GM23338 (cell line): ENCODE measurements around the gene PHC2. TPM values are rescaled to one million over a fixed set of nuclear protein-coding genes. Genes with fewer than 3 reads are reported as not detected.

Source experiments
- ATAC-seq: fragments of 200-7000 bp; cut with Tn5 transposase; 3 replicates; pipeline ENCODE4 v1.9.1; 2020
- DNase-seq: peaks from one replicate; pipeline ENCODE4 v3.0.0-alpha.2; 2015; ENCODE audit warnings: low spot score
- H2AFZ ChIP-seq: fragments of 200-600 bp; sonication (generic); 2 replicates; pipeline ENCODE4 v1.8.0; 2016; ENCODE audit warnings: antibody characterized with exemption, mild to moderate bottlenecking, moderate library complexity
- H3F3A ChIP-seq: fragments of 200-600 bp; sonication (generic); replicated peaks from 2 replicates; pipeline ENCODE4 v1.8.0; 2017; ENCODE audit warnings: antibody characterized with exemption, mixed run types, low read depth
- H3K27ac ChIP-seq: fragments of 200-600 bp; sonication (generic); 2 replicates; pipeline ENCODE4 v1.6.1; 2016; ENCODE audit warnings: low read depth
- H3K27me3 ChIP-seq: fragments of 200-600 bp; sonication (generic); 2 replicates; pipeline ENCODE4 v1.8.0; 2016; ENCODE audit warnings: mild to moderate bottlenecking, mixed run types, moderate library complexity; ENCODE audit not compliant: insufficient read depth
- H3K36me3 ChIP-seq: fragments of 200-600 bp; sonication (generic); 2 replicates; pipeline ENCODE4 v1.8.0; 2016; ENCODE audit warnings: mild to moderate bottlenecking; ENCODE audit not compliant: insufficient read depth
- H3K4me1 ChIP-seq: fragments of 200-600 bp; sonication (generic); 2 replicates; pipeline ENCODE4 v1.8.0; 2016; ENCODE audit warnings: mild to moderate bottlenecking, moderate library complexity; ENCODE audit not compliant: insufficient read depth
- H3K4me2 ChIP-seq: fragments of 200-600 bp; sonication (generic); 2 replicates; pipeline ENCODE4 v1.7.1; 2017; ENCODE audit warnings: mixed run types
- H3K4me3 ChIP-seq: fragments of 200-600 bp; sonication (generic); 2 replicates; pipeline ENCODE4 v1.6.1; 2016; ENCODE audit warnings: mixed run types
- H3K79me2 ChIP-seq: fragments of 200-600 bp; sonication (generic); replicated peaks from 2 replicates; pipeline ENCODE4 v1.8.0; 2017; ENCODE audit warnings: mild to moderate bottlenecking; ENCODE audit not compliant: insufficient read depth
- H3K9me2 ChIP-seq: fragments of 200-600 bp; sonication (generic); 2 replicates; pipeline ENCODE4 v1.8.0; 2017; ENCODE audit not compliant: insufficient read depth
- H4K20me1 ChIP-seq: fragments of 200-600 bp; sonication (generic); replicated peaks from 2 replicates; pipeline ENCODE4 v1.8.0; 2017; ENCODE audit warnings: mild to moderate bottlenecking; ENCODE audit not compliant: insufficient read depth
- H3K27ac Mint-ChIP-seq: 2 replicates; pipeline ENCODE4 v1.8.0; 2020; ENCODE audit warnings: inconsistent platforms, mild to moderate bottlenecking, moderate library complexity, mixed read lengths
- H3K27me3 Mint-ChIP-seq: 3 replicates; pipeline ENCODE4 v1.8.0; 2022; ENCODE audit warnings: low read depth, mild to moderate bottlenecking, moderate library complexity, mixed read lengths, inconsistent platforms; ENCODE audit not compliant: insufficient read depth, poor library complexity
- H3K36me3 Mint-ChIP-seq: 3 replicates; pipeline ENCODE4 v1.8.0; 2021; ENCODE audit warnings: low read depth, mild to moderate bottlenecking, inconsistent platforms, moderate library complexity, mixed read lengths
- H3K4me1 Mint-ChIP-seq: 3 replicates; pipeline ENCODE4 v1.8.0; 2020; ENCODE audit warnings: mild to moderate bottlenecking, inconsistent platforms, mixed read lengths
- H3K4me3 Mint-ChIP-seq: 3 replicates; pipeline ENCODE4 v1.8.0; 2021; ENCODE audit warnings: moderate library complexity, mild to moderate bottlenecking, inconsistent platforms, mixed read lengths
- H3K9me3 Mint-ChIP-seq: 3 replicates; pipeline ENCODE4 v1.8.0; 2020; ENCODE audit warnings: moderate library complexity, mild to moderate bottlenecking, inconsistent platforms, mixed read lengths
- CREB1 ChIP-seq: fragments of 250-450 bp; sonication (Bioruptor Pico); IDR thresholded peaks from 2 replicates; pipeline ENCODE4 v1.5.0; 2020; ENCODE audit warnings: low read depth, mild to moderate bottlenecking, moderate library complexity
- EZH2 ChIP-seq: fragments of 200-600 bp; sonication (generic); IDR thresholded peaks from one replicate; pipeline ENCODE4 v1.8.0; 2017; ENCODE audit warnings: antibody characterized with exemption, mild to moderate bottlenecking, low read depth; ENCODE audit not compliant: unreplicated experiment
- EZH2phosphoT487 ChIP-seq: fragments of 200-600 bp; sonication (generic); IDR thresholded peaks from one replicate; pipeline ENCODE4 v1.8.1; 2018; ENCODE audit warnings: antibody characterized with exemption; ENCODE audit not compliant: unreplicated experiment
- JUNB ChIP-seq: IDR thresholded peaks from one replicate; pipeline ENCODE4 v1.6.1; 2016; ENCODE audit warnings: antibody characterized with exemption; ENCODE audit not compliant: unreplicated experiment
- NANOG ChIP-seq: IDR thresholded peaks from 2 replicates; pipeline ENCODE4 v1.6.1; 2016; ENCODE audit warnings: antibody characterized with exemption, borderline replicate concordance
- POLR2AphosphoS5 ChIP-seq: IDR thresholded peaks from 2 replicates; pipeline ENCODE4 v1.6.1; 2016; ENCODE audit warnings: antibody characterized with exemption, low read depth
- STAT1 ChIP-seq: IDR thresholded peaks from one replicate; pipeline ENCODE4 v1.6.1; 2016; ENCODE audit warnings: antibody characterized with exemption; ENCODE audit not compliant: unreplicated experiment
- ZNF114 ChIP-seq: fragments of 250-450 bp; sonication (Bioruptor Pico); IDR thresholded peaks from 2 replicates; pipeline ENCODE4 v1.5.0; 2020; ENCODE audit warnings: mild to moderate bottlenecking, moderate library complexity
- ZNF331 ChIP-seq: fragments of 250-450 bp; sonication (Bioruptor Pico); IDR thresholded peaks from 2 replicates; pipeline ENCODE4 v1.5.0; 2020; ENCODE audit warnings: low read depth, mild to moderate bottlenecking, moderate library complexity
- polyA plus RNA-seq: library from polyadenylated mRNA; unstranded; fragments of >200 nt; fragmentation: Nextera tagmentation; extraction: Ambion mirVana; gene quantifications from 2 replicates; pipeline ENCODE4 v1.2.1, GENCODE V29; 2016
- total RNA-seq: library from RNA; depleted of rRNA; stranded (reverse); fragments of >200 nt; shearing (Covaris generic); gene quantifications from 2 replicates; pipeline ENCODE4 v1.2.3, GENCODE V29; 2014
- TF ChIP-seq, protein P1 (sequence below), 2 experiments: fragments of 200-600 bp in 1 of 2; sonication (generic) in 1 of 2; conservative IDR thresholded peaks; 2 replicates each; pipeline versions ENCODE4 v1.5.1 to v1.6.1; 2016 to 2017; ENCODE audit warnings: antibody characterized with exemption in 2 of 2, low read depth in 2 of 2, mild to moderate bottlenecking in 2 of 2, moderate library complexity in 1 of 2
- TF ChIP-seq, protein P2 (sequence below): IDR thresholded peaks from one replicate; pipeline ENCODE4 v1.6.1; 2018; ENCODE audit warnings: antibody characterized with exemption; ENCODE audit not compliant: unreplicated experiment
- TF ChIP-seq, protein P3 (sequence below): IDR thresholded peaks from 2 replicates; pipeline ENCODE4 v1.6.1; 2016; ENCODE audit warnings: antibody characterized with exemption

PHC2 gene
- total and polyA plus RNA-seq, 2 experiments from 2014 or later = 1.7 to 7.3 TPM

DNA sequence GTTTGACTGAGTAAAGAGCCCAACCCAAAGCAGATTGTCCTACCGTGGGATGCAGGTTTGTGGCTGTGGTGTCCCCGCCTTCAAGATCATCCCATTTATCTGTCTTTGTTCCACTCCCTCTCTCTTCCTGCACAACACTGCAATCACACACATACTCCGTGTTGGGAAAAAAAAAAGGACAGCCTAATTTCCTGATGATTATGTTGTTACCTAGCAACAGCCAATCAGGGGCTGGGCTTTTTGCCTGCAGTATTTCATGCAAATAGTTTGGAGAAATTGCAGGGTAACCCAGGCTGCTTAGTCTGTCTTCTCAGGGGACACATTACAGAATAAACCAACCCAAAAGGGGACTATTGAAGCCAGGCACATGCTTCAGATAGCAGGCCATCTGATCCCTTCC is 38.3 kb downstream of the PHC2 start:
- Histone ChIP-seq H3K4me2 (no peak overlapping the region), H3K27ac (no peak overlapping the region), H4K20me1 (no peaks in the 10 kb centered on the region; the same call in 1 of the 2 replicates), H3K9me2 (no peaks in the 10 kb centered on the region; the same call in 1 of the 2 replicates), H3K27me3 (no peaks in the 10 kb centered on the region), H2AFZ (no peak overlapping the region), H3K4me3 (no peak overlapping the region), H3K79me2 (no peaks in the 10 kb centered on the region), H3K36me3 (no peaks in the 10 kb centered on the region), H3K4me1 (peaks cover 3% of the 10 kb centered on the region; the same call in 1 of the 2 replicates), H3F3A (no peaks in the 10 kb centered on the region)
- DNase-seq (peak; percentile 52), ATAC-seq (peak; percentile 22; the same call in 2 of the 3 replicates)
- Mint-ChIP-seq H3K36me3 (no peaks in the 10 kb centered on the region), H3K4me1 (peaks cover 24% of the 10 kb centered on the region; the same call in 2 of the 3 replicates), H3K27me3 (peaks cover 1% of the 10 kb centered on the region), H3K27ac (no peak overlapping the region), H3K9me3 (no peaks in the 10 kb centered on the region; the same call in 1 of the 3 replicates), H3K4me3 (no peak overlapping the region)
- no peak for TF ChIP-seq POLR2AphosphoS5
- TF ChIP-seq, protein P1, sequence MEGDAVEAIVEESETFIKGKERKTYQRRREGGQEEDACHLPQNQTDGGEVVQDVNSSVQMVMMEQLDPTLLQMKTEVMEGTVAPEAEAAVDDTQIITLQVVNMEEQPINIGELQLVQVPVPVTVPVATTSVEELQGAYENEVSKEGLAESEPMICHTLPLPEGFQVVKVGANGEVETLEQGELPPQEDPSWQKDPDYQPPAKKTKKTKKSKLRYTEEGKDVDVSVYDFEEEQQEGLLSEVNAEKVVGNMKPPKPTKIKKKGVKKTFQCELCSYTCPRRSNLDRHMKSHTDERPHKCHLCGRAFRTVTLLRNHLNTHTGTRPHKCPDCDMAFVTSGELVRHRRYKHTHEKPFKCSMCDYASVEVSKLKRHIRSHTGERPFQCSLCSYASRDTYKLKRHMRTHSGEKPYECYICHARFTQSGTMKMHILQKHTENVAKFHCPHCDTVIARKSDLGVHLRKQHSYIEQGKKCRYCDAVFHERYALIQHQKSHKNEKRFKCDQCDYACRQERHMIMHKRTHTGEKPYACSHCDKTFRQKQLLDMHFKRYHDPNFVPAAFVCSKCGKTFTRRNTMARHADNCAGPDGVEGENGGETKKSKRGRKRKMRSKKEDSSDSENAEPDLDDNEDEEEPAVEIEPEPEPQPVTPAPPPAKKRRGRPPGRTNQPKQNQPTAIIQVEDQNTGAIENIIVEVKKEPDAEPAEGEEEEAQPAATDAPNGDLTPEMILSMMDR (conservative IDR thresholded peaks at IDR 0.05; ENCODE audit: low read depth in 2 of 2) = no peak
- TF ChIP-seq, protein P2, sequence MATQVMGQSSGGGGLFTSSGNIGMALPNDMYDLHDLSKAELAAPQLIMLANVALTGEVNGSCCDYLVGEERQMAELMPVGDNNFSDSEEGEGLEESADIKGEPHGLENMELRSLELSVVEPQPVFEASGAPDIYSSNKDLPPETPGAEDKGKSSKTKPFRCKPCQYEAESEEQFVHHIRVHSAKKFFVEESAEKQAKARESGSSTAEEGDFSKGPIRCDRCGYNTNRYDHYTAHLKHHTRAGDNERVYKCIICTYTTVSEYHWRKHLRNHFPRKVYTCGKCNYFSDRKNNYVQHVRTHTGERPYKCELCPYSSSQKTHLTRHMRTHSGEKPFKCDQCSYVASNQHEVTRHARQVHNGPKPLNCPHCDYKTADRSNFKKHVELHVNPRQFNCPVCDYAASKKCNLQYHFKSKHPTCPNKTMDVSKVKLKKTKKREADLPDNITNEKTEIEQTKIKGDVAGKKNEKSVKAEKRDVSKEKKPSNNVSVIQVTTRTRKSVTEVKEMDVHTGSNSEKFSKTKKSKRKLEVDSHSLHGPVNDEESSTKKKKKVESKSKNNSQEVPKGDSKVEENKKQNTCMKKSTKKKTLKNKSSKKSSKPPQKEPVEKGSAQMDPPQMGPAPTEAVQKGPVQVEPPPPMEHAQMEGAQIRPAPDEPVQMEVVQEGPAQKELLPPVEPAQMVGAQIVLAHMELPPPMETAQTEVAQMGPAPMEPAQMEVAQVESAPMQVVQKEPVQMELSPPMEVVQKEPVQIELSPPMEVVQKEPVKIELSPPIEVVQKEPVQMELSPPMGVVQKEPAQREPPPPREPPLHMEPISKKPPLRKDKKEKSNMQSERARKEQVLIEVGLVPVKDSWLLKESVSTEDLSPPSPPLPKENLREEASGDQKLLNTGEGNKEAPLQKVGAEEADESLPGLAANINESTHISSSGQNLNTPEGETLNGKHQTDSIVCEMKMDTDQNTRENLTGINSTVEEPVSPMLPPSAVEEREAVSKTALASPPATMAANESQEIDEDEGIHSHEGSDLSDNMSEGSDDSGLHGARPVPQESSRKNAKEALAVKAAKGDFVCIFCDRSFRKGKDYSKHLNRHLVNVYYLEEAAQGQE = no peak
- TF ChIP-seq STAT1 = no peak
- TF ChIP-seq NANOG = no peak
- no peak for TF ChIP-seq ZNF114 (CRISPR knock-in tag)
- no peak for TF ChIP-seq CREB1
- no peak for TF ChIP-seq JUNB

DNA sequence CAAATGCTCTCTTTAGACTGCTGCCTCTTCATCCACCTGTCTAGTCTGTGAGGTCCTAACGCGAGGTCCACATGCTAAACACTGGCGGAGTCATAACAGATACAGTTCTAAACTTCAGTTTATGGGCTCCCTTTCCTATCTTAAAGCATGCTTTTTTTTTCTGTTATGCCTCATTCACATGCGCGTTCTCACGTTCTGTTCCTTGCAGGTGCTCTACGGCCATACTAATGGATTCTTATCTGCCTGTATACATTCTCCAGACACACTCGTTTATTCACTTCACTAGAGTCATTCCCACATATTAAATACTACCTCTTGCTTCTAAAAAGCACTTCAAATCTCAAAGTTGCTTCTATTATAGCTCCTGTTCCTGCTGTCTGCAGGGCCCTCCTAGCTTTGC is 38.7 kb downstream of the PHC2 start:
- Histone ChIP-seq H3F3A (no peaks in the 10 kb centered on the region), H3K4me1 (peaks cover 3% of the 10 kb centered on the region; the same call in 1 of the 2 replicates), H3K4me2 (no peak overlapping the region), H3K27ac (no peak overlapping the region), H3K27me3 (no peaks in the 10 kb centered on the region), H3K79me2 (no peaks in the 10 kb centered on the region), H3K36me3 (no peaks in the 10 kb centered on the region), H4K20me1 (no peaks in the 10 kb centered on the region; the same call in 1 of the 2 replicates), H3K9me2 (no peaks in the 10 kb centered on the region; the same call in 1 of the 2 replicates), H2AFZ (no peak overlapping the region), H3K4me3 (no peak overlapping the region)
- ATAC-seq = no peak
- Mint-ChIP-seq H3K4me3 (no peak overlapping the region), H3K36me3 (no peaks in the 10 kb centered on the region), H3K4me1 (peaks cover 24% of the 10 kb centered on the region; the same call in 2 of the 3 replicates), H3K27me3 (peaks cover 1% of the 10 kb centered on the region), H3K27ac (no peak overlapping the region), H3K9me3 (no peaks in the 10 kb centered on the region; the same call in 1 of the 3 replicates)
- DNase-seq = no peak
- TF ChIP-seq NANOG = no peak
- TF ChIP-seq ZNF114 (CRISPR knock-in tag) = no peak
- no peak for TF ChIP-seq EZH2phosphoT487
- TF ChIP-seq ZNF331 (CRISPR knock-in tag) = no peak
- TF ChIP-seq EZH2 = no peak
- no peak for TF ChIP-seq POLR2AphosphoS5
- no peak for TF ChIP-seq STAT1
- TF ChIP-seq, protein P1 (conservative IDR thresholded peaks at IDR 0.05; ENCODE audit: low read depth in 2 of 2) = no peak
- TF ChIP-seq CREB1 = no peak
- TF ChIP-seq, protein P3, sequence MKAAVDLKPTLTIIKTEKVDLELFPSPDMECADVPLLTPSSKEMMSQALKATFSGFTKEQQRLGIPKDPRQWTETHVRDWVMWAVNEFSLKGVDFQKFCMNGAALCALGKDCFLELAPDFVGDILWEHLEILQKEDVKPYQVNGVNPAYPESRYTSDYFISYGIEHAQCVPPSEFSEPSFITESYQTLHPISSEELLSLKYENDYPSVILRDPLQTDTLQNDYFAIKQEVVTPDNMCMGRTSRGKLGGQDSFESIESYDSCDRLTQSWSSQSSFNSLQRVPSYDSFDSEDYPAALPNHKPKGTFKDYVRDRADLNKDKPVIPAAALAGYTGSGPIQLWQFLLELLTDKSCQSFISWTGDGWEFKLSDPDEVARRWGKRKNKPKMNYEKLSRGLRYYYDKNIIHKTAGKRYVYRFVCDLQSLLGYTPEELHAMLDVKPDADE = no peak
